TTC549 (cell line): ENCODE data around the gene FKBP6.
"Not testable (repeated sequence)": the region's sequence is repeated elsewhere in the genome, so short reads cannot be mapped to it uniquely, and the experiment has no call there.

Source experiments
- FAIRE-seq: peaks from 2 replicates; lab custom pipeline; 2012; peaks lifted over from hg19 to GRCh38; lab: Jason Lieb, UNC

The FKBP6 gene

DNA sequence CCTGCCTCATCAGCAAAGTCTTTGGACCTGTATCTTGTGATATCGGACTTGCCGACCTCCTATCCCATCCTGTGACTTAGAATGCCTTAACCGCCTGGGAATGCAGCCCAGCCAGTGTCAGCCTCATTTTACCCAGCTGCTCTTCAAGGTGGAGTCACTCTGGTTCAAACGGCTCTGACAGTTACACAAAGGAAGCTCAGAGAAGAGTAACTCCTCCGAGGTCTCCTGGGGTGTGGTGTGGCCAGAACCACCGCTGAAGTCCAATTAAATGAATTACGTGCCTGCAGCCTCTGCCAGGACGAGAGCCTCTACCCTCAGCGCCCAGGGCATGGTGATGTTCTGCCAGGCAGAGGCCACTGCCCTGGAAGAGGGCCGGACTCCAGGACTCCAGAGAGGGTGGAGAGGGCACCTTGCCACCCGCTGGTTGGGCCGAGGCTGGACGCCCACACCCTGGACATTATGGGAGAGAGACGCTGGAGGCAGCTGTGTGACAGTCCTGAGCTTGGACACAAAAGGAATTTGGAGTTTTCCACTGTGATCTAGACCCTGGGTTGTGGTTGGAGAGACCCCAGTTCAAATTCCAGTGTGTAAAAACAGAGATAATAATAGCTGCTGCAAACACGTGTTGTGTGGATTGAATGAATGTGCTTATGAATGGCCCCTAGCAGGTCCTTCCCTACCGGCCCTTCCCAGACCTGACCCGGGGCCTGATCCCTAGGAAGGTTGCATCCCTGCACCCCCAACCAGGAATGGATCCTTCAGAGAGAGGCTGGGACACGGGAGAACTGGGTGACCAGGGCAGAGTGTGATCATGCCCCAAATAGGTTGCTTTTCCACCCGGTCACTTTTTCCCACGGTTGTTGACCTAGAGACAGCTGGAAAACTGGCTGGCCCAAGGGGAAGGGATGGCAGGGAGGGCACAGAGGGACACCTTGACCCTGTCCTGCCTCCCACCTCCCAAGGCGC, 67.9 kb downstream of the FKBP6 start:
- FAIRE-seq = no peak

- no peak for FAIRE-seq
Measured at GRCh38 chr7:73397521-73398281, 69.7 kb downstream of the FKBP6 start.

- not testable (repeated sequence) for FAIRE-seq
Measured at GRCh38 chr7:73399185-73400050, 71.5 kb downstream of the FKBP6 start.

- not testable (repeated sequence) for FAIRE-seq
Measured at GRCh38 chr7:73404860-73405259, 76.9 kb downstream of the FKBP6 start.
